HG02798 (cell line): ENCODE measurements around the gene PEX10.
"Not testable (repeated sequence)": the region's sequence is repeated elsewhere in the genome, so short reads cannot be mapped to it uniquely, and the experiment has no call there.

Source experiments
- ATAC-seq: cut with Tn5 transposase; IDR thresholded peaks from one replicate; pipeline ENCODE4 v1.9.1; 2021; ENCODE audit warnings: mild to moderate bottlenecking; ENCODE audit not compliant: unreplicated experiment, poor library complexity

Gene PEX10

GRCh38 chr1:2412395-2412772 lies at the start of gene PEX10:
TSS of gene PEX10 (minus strand) at chr1:2412564. CDS start at chr1:2412502, 62 bp downstream.
- ATAC-seq: peak; percentile 92

GRCh38 chr1:2460996-2461751 lies 48.8 kb upstream of the PEX10 start:
- no peak for ATAC-seq

- no peak for ATAC-seq
Measured at GRCh38 chr1:2460203-2460602, 47.8 kb upstream of the PEX10 start.

- ATAC-seq: no peak
Measured at GRCh38 chr1:2459757-2460156, 47.4 kb upstream of the PEX10 start.

- ATAC-seq: not testable (repeated sequence)
Measured at GRCh38 chr1:2459102-2459753, 46.9 kb upstream of the PEX10 start.

GRCh38 chr1:2458687-2459086 lies 46.3 kb upstream of the PEX10 start:
- ATAC-seq: no peak

- no peak for ATAC-seq
Measured at GRCh38 chr1:2457444-2457843, 45.1 kb upstream of the PEX10 start.

- no peak for ATAC-seq
Measured at GRCh38 chr1:2455757-2456156, 43.4 kb upstream of the PEX10 start.

- ATAC-seq: no peak
Measured at GRCh38 chr1:2454227-2454626, 41.9 kb upstream of the PEX10 start.

- no peak for ATAC-seq
Measured at GRCh38 chr1:2452932-2453315, 40.6 kb upstream of the PEX10 start.

- no peak for ATAC-seq
Measured at GRCh38 chr1:2452201-2452931, 40.0 kb upstream of the PEX10 start.

- no peak for ATAC-seq
Measured at GRCh38 chr1:2451741-2452140, 39.4 kb upstream of the PEX10 start.

- ATAC-seq: no peak
Measured at GRCh38 chr1:2449636-2450454, 37.5 kb upstream of the PEX10 start.

- ATAC-seq: no peak
Measured at GRCh38 chr1:2448098-2448445, 35.7 kb upstream of the PEX10 start.

- no peak for ATAC-seq
Measured at GRCh38 chr1:2447276-2448097, 35.1 kb upstream of the PEX10 start.

- no peak for ATAC-seq
Measured at GRCh38 chr1:2446861-2447260, 34.5 kb upstream of the PEX10 start.

GRCh38 chr1:2446394-2446793 lies 34.0 kb upstream of the PEX10 start:
- ATAC-seq: no peak

GRCh38 chr1:2445823-2446215 lies 33.5 kb upstream of the PEX10 start:
- no peak for ATAC-seq

- no peak for ATAC-seq
Measured at GRCh38 chr1:2445162-2445822, 32.9 kb upstream of the PEX10 start.
